Measurements from ENCODE around the gene ACY1. TPM values are rescaled to one million over a fixed set of nuclear protein-coding genes. Genes with fewer than 3 reads are reported as not detected.

The ACY1 gene
- polyA plus RNA-seq, 1 donor (not counting 4 experiments of a cell fraction or from before 2014, with no cell fraction given) = 71.8 TPM

DNA sequence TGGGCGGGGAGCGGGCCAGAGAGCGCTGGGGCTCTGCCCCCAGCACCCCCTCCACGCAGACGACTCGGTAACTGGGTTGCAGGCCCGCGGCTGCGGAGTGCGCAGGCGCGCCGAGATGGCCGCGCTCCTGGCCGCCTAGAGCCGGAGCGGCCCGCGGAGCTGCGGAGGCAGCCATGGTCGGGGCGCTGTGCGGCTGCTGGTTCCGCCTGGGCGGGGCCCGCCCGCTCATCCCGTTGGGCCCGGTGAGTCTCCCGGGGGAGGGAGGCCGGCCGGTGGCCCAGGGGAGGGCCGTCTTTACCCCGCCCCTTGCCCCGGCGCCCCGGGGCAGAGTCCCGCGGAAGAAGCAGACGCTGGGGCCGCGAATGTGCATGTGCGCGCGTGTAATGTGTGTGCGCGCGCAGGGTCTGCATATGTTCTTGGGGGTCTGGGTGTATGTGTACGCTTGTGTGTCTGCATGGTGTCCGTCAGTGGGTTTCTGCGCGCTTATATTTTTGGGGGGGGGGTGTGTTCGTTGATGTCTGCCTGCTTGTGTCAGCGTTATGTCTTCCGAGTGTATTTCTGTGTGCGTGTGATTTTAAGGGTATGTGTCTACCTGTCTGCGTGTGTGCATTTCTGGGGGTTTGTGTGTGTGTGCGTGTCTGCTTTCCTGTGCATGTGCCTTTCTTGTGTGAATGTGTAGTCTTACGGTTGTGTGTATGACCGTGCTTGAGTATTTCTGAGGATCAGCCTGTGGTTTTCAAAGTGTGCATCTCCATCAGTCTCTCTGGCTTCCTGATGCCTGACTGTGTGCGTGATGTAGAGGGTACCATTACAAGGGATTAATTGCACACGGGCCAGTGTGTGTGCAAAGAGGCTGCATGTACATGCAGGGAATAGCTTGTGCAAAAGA, 8.1 kb upstream of the ACY1 start, which contains the start of gene ABHD14A:
Gene ABHD14A (plus strand): TSS at position 102 of the 889 bp plus-strand sequence. CDS start 72 bp downstream, at position 174.
- FAIRE-seq = peak; percentile 17
- peak within 1 kb of the TSS; percentile 80 for H2AFZ ChIP-seq (ENCODE audit: control insufficient read depth, low read length)
- H3K9ac ChIP-seq (ENCODE audit: control insufficient read depth, extremely low read depth, insufficient read depth, low read length) = peak within 1 kb of the TSS; percentile 91

DNA sequence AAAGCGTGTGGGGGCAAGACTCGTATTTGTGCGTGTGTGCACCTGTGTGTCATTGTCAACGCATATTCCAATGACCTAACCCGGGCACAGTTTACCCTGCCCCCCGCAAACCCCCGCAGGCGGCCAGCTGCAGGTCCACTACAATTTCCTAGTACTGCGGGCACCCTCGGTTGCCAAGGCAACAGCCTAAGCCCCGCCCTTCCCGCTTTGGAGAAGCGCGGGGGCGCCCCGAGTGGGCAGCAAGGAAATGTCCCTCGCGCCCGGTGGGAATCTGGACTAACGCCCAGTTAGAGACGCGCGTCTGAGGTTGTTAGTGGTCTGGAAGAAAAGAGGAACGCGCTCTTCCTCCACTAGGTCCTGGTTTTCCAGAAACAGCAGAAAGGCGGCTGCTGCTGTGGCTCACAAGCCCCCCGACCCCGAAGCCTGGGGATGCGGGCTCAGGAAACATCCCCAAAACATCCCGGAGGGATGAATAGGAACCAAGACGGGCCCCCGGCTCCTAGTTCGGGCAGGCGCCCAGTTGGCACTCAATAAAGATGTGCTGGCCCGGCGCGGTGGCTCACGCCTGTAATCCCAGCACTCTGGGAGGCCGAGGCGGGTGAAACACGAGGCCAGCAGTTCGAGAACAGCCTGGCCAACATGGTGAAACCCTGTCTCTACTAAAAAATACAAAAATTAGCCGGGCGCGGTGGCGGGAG, 7.3 kb upstream of the ACY1 start:
- no peaks in the 10 kb centered on the region for H3K36me3 ChIP-seq (ENCODE audit: control insufficient read depth in 2 of 2, extremely low read depth in 1 of 2, insufficient read depth in 2 of 2, low read length in 2 of 2)
- H3K27me3 ChIP-seq (ENCODE audit: control insufficient read depth, extremely low read depth, insufficient read depth, low read length) = no peaks in the 10 kb centered on the region
- no peak overlapping the region for H3K9ac ChIP-seq (ENCODE audit: control insufficient read depth, extremely low read depth, insufficient read depth, low read length)
- dilution Hi-C loops (cut with MboI; ENCODE audit: extremely low pct_ligation_motif_present, low sequenced_read_pairs) = no loop called here
- TF ChIP-seq EZH2 (IDR thresholded peaks at IDR 0.05; ENCODE audit: low read length) = no peak
- TF ChIP-seq, protein P1, sequence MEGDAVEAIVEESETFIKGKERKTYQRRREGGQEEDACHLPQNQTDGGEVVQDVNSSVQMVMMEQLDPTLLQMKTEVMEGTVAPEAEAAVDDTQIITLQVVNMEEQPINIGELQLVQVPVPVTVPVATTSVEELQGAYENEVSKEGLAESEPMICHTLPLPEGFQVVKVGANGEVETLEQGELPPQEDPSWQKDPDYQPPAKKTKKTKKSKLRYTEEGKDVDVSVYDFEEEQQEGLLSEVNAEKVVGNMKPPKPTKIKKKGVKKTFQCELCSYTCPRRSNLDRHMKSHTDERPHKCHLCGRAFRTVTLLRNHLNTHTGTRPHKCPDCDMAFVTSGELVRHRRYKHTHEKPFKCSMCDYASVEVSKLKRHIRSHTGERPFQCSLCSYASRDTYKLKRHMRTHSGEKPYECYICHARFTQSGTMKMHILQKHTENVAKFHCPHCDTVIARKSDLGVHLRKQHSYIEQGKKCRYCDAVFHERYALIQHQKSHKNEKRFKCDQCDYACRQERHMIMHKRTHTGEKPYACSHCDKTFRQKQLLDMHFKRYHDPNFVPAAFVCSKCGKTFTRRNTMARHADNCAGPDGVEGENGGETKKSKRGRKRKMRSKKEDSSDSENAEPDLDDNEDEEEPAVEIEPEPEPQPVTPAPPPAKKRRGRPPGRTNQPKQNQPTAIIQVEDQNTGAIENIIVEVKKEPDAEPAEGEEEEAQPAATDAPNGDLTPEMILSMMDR (optimal IDR thresholded peaks at IDR 0.05 in 1 of 3, IDR thresholded peaks at IDR 0.05 in 1 of 3, conservative IDR thresholded peaks at IDR 0.05 in 1 of 3; ENCODE audit: extremely low read depth in 1 of 3, insufficient read depth in 2 of 3, low read length in 3 of 3) = no peak
- no peaks in the 10 kb centered on the region for H4K20me1 ChIP-seq (ENCODE audit: control insufficient read depth, extremely low read depth, insufficient read depth, low read length)
- peaks cover 39% of the 10 kb centered on the region for H3K4me1 ChIP-seq (ENCODE audit: control insufficient read depth, extremely low read depth, insufficient read depth, low read length)
- H3K79me2 ChIP-seq (ENCODE audit: control insufficient read depth, insufficient read depth, low read length) = peaks cover 4% of the 10 kb centered on the region
- H3K9me1 ChIP-seq (ENCODE audit: control insufficient read depth, extremely low read depth, insufficient read depth, low read length) = no peaks in the 10 kb centered on the region
- DNase-seq (ENCODE audit: low read depth, low spot score) (no peak), FAIRE-seq (no peak)
- H3K4me2 ChIP-seq (ENCODE audit: control insufficient read depth, extremely low read depth, insufficient read depth, low read depth, low read length) = no peak overlapping the region
- no peaks in the 10 kb centered on the region for H3K9me3 ChIP-seq (ENCODE audit: control insufficient read depth, low read depth, low read length)
- no peak overlapping the region for H2AFZ ChIP-seq (ENCODE audit: control insufficient read depth, low read length)
- no peak overlapping the region for H3K4me3 ChIP-seq (ENCODE audit: control insufficient read depth in 2 of 3, extremely low read depth in 1 of 3, insufficient read depth in 2 of 3, low read depth in 1 of 3, low read length in 3 of 3)
- no peak overlapping the region for H3K27ac ChIP-seq (ENCODE audit: control insufficient read depth, insufficient read depth, low read length)

More for the DNA sequence above, 8.1 kb upstream of the ACY1 start, which contains the start of gene ABHD14A:
- Histone ChIP-seq H3K4me3 (ENCODE audit: control insufficient read depth in 2 of 3, extremely low read depth in 1 of 3, insufficient read depth in 2 of 3, low read depth in 1 of 3, low read length in 3 of 3) (peak within 1 kb of the TSS; percentile 68 to 94 (median 91)), H4K20me1 (ENCODE audit: control insufficient read depth, extremely low read depth, insufficient read depth, low read length) (no peaks in the 10 kb centered on the region), H3K27me3 (ENCODE audit: control insufficient read depth, extremely low read depth, insufficient read depth, low read length) (no peaks in the 10 kb centered on the region), H3K9me3 (ENCODE audit: control insufficient read depth, low read depth, low read length) (no peaks in the 10 kb centered on the region), H3K4me1 (ENCODE audit: control insufficient read depth, extremely low read depth, insufficient read depth, low read length) (peaks cover 46% of the 10 kb centered on the region), H3K4me2 (ENCODE audit: control insufficient read depth, extremely low read depth, insufficient read depth, low read depth, low read length) (peak within 1 kb of the TSS; percentile 97), H3K79me2 (ENCODE audit: control insufficient read depth, insufficient read depth, low read length) (peaks cover 4% of the 10 kb centered on the region), H3K27ac (ENCODE audit: control insufficient read depth, insufficient read depth, low read length) (peak within 1 kb of the TSS; percentile 78), H3K36me3 (ENCODE audit: control insufficient read depth in 2 of 2, extremely low read depth in 1 of 2, insufficient read depth in 2 of 2, low read length in 2 of 2) (no peaks in the 10 kb centered on the region), H3K9me1 (ENCODE audit: control insufficient read depth, extremely low read depth, insufficient read depth, low read length) (no peaks in the 10 kb centered on the region)
- dilution Hi-C loops (cut with MboI; ENCODE audit: extremely low pct_ligation_motif_present, low sequenced_read_pairs) = no loop called here
- peak; percentile 36 for DNase-seq (ENCODE audit: low read depth, low spot score)
- TF ChIP-seq, protein P1 (optimal IDR thresholded peaks at IDR 0.05 in 1 of 3, IDR thresholded peaks at IDR 0.05 in 1 of 3, conservative IDR thresholded peaks at IDR 0.05 in 1 of 3; ENCODE audit: extremely low read depth in 1 of 3, insufficient read depth in 2 of 3, low read length in 3 of 3) = no peak
- TF ChIP-seq EZH2 (IDR thresholded peaks at IDR 0.05; ENCODE audit: low read length) = no peak
